ENCODE measurements around the gene KNDC1.

The KNDC1 gene

DNA sequence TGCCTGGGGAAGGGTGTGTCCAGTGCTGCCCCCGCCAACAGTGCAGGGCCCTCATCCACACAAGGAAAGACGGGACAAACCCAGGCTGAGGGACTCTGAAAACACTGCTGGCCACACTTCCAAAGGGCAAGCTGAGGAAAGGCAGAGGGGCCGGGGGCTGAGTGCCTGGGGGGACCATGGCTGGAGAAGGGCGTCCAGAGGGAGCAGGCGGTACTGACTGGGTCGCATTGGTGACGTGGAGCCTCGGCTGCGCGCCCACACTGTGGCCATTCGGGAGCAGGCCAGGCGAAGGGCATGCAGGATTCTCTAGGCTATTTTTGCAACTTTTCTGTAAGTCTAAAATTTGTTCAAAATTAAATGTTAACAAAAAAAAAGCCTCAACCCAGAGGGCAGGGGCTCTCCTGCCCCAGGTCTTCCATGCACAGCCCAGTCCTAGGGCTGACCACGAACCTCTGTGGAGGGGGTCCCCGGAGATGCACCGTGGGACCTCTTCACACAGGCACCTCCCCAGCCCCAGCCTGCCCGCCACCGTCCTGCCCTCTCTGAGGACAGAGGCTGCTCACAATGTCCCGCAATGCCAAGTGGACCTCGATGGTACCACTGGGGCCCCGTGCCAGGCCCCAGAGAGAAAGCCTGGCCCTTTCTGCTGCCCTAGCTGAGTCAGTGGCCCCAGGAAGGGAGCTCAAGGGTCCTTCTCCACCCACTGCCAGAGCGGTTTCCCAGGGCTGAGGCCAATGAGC lies 106.2 kb downstream of the KNDC1 start:
- DNase-seq: no peak

DNA sequence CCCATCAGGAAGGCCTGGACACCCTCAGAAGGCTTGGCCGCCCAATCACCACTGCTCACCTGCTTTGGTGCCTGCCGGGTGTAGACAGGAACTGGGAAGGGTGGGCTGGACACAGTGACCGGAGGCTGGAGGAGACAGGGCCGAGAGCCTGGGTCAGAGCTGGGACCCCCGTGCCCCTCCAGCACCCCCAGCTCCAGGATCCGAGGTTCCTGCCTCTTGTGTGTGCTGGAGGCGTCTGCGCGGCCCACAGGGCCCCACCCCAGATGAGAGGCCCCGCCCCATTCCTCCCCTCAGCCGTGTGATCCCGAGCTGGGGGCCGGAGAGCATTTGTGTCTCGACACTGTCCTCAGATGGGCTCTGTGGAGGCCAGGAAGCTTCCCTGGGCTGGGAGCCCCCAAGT lies 107.3 kb downstream of the KNDC1 start:
- DNase-seq: no peak

DNA sequence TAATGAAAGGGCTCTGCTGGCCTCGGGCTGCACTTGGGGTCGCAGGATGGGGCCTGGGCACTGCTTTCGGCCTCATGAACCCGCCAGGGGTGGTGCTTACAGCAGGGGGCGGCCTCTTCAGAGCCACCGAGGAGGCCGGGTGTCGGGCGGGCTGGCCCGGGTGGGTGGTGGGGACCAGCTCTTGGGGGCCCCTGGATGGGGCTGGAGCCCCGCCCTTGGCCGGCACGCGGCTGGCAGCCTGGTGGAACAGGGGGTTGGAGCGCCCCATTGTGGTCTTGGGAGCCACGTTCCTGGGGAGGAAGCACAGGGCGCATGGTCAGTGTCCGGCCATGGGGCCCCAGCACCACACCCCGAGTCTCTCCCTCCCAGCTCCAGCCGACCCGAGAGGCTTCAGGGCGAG lies 107.8 kb downstream of the KNDC1 start:
- no peak for DNase-seq

DNA sequence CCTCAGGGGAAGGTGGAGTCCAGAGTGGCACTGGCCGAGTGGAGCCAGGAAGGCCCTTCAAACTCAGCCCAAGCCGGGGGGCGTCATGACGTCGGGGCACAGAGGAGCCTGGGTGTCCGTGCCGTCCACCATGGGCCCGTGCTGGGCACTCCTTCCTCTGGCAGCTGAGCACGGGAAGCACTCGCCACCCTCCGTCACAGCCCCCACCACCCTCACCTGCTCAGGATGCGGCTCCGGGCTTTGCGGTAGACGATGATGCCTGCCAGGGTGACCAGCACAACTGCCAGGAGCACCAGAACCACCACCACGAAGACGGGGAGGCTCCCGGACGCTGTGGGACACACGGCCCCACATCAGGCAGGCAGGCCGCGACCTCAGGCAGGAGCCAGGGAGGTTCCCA lies 108.5 kb downstream of the KNDC1 start:
- DNase-seq: no peak

DNA sequence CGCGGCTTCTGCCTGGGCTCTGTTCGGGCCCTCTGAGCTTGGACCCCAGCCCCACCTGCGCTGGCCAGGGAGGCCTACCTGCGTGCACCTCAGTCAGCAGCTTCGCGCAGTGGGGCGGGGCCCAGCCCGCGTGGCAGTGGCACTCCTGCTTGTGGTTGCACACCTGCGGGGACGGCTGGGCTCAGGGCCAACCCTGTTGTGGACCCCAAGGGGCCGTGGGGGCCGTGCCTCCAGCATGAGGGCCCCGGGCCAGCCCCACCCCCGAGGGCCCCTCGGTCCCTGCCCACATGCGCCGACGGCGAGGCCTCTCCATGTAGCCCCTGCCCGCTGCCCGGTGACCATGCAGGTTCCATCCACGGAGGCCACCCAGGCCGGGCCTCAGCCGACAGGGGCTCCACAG lies 109.3 kb downstream of the KNDC1 start:
- DNase-seq: no peak

DNA sequence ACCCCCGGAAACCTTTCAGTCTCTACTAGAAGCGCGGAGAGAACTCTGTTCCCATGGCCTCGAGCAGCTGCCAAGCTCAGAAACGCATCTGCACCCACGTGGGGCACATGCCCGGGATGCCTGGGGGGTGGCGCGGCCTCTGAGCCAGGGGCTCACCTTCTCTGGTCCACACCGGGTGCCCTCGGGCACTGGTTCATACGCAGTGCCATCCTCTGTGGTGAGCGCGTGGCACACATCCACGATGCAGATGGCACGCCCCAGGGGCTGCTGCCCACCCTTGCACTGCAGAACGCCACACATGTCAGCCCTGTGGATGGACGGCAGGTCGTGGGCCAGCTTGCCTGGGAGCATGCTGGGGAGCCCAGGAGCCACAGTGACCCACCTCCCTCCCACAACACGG lies 110.2 kb downstream of the KNDC1 start:
- DNase-seq: no peak

DNA sequence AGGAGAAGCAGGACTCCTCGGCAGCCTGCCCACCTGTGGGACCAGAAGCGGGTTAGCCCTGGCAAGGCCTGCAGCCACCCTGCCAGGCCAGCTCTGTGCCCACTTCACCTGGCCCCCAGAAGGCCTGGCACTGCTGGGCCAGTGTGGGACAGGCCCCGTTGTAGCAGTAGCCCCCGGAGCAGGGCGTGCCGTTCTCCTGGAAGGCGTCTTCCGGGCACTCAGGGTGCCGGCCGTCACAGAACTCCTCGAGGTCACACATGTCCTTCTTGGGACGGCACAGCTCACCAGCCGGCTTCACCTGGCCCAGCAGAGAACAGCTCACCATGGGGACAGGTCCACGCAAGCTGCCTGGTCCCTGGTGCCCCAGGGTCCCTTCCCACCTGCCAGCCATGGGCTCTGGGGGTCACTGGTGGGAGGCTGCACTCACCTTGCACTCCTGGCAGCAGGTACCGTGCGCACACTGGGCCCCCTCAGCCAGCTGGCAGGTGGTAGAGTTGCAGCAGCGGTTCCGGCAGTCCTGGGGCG lies 110.8 kb downstream of the KNDC1 start:
- no peak for DNase-seq

DNA sequence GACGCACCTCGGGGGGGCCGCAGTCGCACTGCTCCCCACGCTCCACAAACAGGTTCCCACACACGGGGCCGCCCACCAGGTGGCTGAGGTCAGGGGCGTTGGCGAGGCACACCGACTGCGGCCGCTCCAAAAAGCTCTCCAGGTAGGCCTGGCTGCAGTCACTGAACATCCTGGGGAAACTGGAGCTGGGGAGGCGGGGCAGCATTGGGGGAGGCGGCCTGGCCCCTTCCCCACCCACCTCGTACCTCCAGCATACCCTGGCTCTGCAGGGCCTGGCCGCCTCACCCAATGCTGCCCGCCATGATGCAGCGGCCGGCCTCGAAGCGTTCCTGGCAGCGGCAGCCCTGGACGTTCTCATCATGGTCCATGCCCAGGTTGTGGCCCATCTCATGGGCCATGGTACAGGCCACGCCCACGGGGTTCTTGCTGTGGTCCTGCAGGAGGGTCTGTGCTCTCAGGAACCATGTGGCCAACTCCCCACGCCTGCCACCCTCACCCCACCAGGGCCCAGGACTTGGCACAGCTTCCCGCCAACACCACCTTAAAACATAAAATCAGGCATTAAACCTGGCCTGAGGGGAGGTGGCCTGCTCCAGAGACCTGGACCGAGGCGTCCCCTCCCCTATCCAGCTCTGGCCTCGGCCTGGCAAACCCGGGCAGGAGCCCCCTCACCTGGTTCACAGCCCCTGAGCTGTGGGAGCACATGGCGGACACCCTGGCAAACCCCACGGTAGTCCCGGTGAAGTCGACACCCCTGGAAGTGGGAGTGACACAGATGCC lies 111.7 kb downstream of the KNDC1 start:
- no peak for DNase-seq

DNA sequence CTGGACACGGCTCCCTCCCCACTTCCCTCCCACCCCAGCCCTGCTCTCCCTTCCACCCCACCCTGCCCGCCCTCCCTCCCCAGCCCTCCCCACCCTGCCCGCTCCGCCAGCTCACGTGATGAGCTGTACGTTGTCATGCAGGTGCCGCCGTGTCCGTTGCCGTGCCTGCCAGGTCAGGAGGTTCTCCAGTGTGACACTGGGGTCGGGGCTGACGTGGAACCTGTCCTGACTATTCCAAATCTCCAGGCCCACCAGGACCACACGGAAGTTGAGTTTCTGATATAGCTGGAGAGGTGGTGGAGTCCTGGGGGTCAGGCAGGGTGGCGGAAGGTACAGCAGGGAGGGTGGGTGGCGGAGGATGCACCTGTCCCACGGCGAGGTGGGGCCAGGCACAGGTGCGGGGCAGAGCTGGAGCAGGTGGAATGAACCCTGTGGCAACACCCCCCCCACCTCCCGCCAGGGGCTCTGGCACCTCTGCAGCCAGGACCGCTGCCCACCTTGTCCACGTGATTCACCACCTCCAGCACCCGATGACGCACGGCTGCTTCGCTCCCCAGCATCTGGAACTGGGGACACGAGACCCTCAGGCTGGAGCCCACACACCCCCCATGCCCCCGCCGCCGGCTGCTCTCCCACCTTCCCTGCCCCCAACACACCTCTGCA lies 112.4 kb downstream of the KNDC1 start:
- no peak for DNase-seq

DNA sequence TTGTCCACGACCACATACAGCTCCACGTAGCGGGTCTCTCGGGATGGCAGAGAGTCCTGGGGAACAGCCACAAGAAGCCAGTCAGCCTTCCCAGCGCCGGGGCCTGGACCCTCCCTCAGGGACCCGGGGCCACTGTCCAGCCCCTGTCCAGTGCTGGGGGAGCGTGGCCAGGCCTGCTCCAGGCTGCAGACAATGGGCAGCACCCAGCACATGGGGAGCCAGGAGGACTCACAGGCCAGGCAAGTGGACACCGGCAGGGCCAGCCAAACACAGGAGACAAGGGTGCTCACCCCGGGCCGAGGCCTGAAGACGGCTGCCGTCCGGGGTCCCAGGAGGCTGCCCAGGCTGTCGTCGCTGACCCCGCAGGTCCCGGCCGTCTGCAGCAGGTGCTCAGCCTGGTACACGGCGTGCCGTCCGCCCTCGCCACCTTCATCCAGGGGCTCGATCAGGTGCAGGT lies 113.0 kb downstream of the KNDC1 start:
- DNase-seq: no peak

DNA sequence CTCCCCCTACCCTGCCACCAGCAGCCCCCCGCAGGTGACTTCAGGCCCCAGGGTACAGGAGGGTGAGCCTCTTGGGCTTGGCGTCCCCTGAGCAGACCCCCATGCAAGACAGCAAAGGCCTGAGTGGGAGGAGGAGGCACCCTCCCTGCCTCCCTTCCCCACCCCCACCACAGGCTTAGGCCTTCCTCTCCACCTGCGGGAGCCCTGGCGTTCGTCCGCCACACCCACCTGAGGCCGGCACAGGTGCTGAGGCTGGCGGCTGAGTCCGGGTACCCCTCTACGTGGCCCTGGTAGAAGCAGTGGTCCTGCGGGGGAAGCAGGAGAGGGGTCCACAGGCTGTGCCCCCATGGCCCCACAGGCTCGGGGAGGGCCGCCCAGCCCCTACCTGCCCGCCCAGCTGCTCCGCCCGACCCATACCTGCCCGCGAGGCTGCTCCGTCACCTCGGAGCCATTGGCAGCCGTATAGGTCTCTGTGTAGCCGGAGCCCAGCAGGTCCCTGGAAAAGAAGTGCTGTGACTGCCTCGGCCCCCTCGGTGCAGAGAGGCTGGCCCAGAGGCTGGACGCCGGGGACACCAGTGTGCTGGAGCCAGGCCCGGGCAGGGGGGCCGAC lies 113.6 kb downstream of the KNDC1 start:
- DNase-seq: no peak

DNA sequence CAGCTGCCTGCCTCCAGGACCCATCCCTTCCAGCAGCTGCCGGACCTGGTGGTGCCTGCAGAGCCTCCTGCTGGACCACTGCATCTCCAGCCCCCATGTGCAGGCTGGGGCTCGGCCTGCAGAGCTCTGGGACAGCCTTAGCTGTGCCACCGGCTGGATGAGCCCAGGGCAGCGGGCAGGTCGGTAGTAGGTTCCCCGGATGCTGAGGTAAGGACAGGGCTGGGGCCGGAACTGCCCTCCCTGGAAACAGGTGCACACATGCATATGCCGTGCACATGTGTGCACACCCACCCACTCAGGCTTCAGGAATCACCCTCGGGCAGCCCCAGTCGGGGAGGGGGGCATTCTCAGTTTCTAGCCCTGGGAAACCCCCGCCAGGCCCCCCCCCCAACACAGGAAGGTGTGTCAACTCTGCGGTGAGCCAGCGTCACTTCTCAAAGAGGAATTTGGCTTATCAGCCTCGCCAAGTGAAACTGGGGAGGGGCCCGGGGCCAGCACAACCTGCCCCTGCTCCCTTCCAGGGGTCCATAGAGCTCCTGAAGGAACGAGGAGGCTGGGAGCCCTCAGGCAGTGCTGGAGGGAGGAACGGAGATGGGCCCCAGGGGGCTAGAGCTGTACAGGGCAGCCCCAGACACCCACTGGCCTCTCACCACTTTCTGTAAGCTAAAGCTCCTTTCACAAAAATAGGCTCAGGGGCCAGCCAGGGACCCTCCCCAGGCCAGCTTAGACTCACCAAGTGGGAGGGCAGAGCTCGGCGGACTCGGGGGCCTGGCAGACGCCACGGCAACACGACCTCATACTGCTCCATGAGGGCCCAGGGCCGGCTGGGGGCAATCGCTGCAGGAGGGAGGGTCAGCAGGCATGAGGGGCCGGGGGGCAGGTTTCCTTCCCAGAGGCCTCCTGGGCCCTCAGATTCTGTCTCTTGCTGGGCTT lies 115.0 kb downstream of the KNDC1 start:
- DNase-seq: peak; percentile 83

DNA sequence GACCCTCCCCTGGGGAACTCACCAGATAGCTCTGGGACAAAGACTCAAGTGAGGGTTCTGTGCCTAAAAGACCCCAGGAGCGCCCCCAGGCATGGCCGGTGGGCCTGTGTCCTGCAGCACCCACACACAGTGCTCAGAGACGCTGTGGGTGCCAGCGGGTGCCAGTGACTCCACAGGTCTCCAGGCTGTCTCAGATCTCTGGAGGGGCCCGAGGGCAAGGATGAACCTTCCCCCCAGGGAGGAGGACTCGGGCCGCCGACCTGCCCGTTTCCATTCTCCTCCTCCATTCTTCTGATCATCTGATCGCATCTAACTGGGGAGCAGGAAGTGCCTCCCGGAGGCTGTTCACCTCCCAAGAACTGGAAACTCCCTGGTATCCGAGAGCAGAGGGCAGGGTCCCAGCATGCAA lies 115.7 kb downstream of the KNDC1 start:
- DNase-seq: peak; percentile 53
